GM12878 (cell line): ENCODE measurements around the gene IQGAP2.

Experiments
- BRCA1 ChIP-seq: IDR thresholded peaks from 2 replicates; pipeline ENCODE4 v1.6.1; 2011; ENCODE audit warnings: low read depth, low read length, improper control_type of control experiment
- EP300 ChIP-seq, 2 experiments: fragments of 150-350 bp in 1 of 2; IDR thresholded peaks; 2 replicates each; pipeline ENCODE4 v1.6.1; 2011 to 2012; ENCODE audit warnings: low read depth in 2 of 2, low read length in 2 of 2, borderline replicate concordance in 1 of 2, improper control_type of control experiment in 1 of 2, inconsistent platforms in 1 of 2; ENCODE audit not compliant: control insufficient read depth in 1 of 2
- FOS ChIP-seq: IDR thresholded peaks from 3 replicates; pipeline ENCODE4 v1.6.1; 2011; ENCODE audit warnings: borderline replicate concordance; ENCODE audit not compliant: insufficient read length; ENCODE audit errors: extremely low read depth
- PML ChIP-seq: IDR thresholded peaks from 2 replicates; pipeline ENCODE4 v1.6.1; 2012; ENCODE audit warnings: low read length, inconsistent platforms
- POLR2A ChIP-seq: IDR thresholded peaks from 2 replicates; pipeline ENCODE4 v1.6.1; 2011; ENCODE audit warnings: low read depth, mild to moderate bottlenecking, low read length
- TCF12 ChIP-seq: IDR thresholded peaks from 2 replicates; pipeline ENCODE4 v1.6.1; 2011; ENCODE audit warnings: low read depth, mild to moderate bottlenecking, low read length
- TF ChIP-seq, protein P1 (sequence below): fragments of 450-650 bp; IDR thresholded peaks from 2 replicates; pipeline ENCODE4 v1.6.1; 2017; ENCODE audit warnings: low read depth, mild to moderate bottlenecking, moderate library complexity
- TF ChIP-seq, protein P2 (sequence below): IDR thresholded peaks from 2 replicates; pipeline ENCODE4 v1.6.1; 2011; ENCODE audit warnings: borderline replicate concordance, low read depth, mild to moderate bottlenecking, moderate library complexity, mixed read lengths, low read length; ENCODE audit not compliant: insufficient read depth; ENCODE audit errors: extremely low read length
- TF ChIP-seq, protein P3 (sequence below), 3 experiments: IDR thresholded peaks in 2 of 3; conservative IDR thresholded peaks in 1 of 3; 2 replicates each; pipeline ENCODE4 v1.5.1; 2011; ENCODE audit warnings: low read depth in 3 of 3, low read length in 3 of 3, mild to moderate bottlenecking in 3 of 3, control low read depth in 2 of 3, moderate library complexity in 2 of 3, inconsistent platforms in 1 of 3, mixed read lengths in 1 of 3; ENCODE audit not compliant: control insufficient read depth in 2 of 3, insufficient read depth in 1 of 3; ENCODE audit errors: extremely low read depth in 1 of 3
- TF ChIP-seq, protein P4 (sequence below): fragments of 450-650 bp; IDR thresholded peaks from 2 replicates; pipeline ENCODE4 v1.6.1; 2014; ENCODE audit warnings: mild to moderate bottlenecking

DNA sequence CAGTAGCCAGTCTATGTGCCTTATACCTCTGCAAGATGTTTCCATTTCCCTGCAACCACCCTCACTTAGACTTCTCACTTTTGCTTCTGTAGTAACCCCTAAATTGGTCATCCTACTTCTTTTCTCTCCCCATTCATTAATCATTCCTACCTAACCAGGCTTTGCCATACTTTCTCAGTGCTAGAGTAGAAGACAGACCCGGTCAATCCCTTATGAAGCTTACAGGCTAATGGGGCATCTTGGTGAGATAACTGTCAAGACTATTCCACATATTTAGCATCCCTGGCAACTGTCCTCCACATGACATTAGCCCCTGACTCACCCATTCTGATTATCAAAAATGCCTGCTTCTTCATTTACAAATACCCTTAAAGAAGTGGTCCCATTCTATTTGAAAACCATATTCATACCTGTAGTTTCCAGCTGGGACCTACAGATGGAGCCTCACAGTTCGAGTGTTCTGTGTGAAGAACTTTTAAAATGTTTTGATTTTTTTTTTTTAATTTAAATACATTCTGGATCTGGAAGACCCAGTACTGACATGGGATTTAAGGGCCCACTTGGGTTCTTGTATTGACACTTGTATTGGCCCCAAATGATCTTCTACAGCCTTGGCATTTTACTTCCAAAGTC lies 199.1 kb downstream of the IQGAP2 start:
- TF ChIP-seq, protein P1, sequence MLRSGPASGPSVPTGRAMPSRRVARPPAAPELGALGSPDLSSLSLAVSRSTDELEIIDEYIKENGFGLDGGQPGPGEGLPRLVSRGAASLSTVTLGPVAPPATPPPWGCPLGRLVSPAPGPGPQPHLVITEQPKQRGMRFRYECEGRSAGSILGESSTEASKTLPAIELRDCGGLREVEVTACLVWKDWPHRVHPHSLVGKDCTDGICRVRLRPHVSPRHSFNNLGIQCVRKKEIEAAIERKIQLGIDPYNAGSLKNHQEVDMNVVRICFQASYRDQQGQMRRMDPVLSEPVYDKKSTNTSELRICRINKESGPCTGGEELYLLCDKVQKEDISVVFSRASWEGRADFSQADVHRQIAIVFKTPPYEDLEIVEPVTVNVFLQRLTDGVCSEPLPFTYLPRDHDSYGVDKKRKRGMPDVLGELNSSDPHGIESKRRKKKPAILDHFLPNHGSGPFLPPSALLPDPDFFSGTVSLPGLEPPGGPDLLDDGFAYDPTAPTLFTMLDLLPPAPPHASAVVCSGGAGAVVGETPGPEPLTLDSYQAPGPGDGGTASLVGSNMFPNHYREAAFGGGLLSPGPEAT = no peak
- TF ChIP-seq, protein P2, sequence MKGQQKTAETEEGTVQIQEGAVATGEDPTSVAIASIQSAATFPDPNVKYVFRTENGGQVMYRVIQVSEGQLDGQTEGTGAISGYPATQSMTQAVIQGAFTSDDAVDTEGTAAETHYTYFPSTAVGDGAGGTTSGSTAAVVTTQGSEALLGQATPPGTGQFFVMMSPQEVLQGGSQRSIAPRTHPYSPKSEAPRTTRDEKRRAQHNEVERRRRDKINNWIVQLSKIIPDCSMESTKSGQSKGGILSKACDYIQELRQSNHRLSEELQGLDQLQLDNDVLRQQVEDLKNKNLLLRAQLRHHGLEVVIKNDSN = no peak
- TF ChIP-seq FOS (no peak), POLR2A (no peak), EP300 (IDR thresholded peaks at IDR 0.05; ENCODE audit: borderline replicate concordance in 1 of 2, control insufficient read depth in 1 of 2, low read depth in 2 of 2, low read length in 2 of 2) (no peak), TCF12 (no peak), BRCA1 (no peak), PML (no peak)
- TF ChIP-seq, protein P3, sequence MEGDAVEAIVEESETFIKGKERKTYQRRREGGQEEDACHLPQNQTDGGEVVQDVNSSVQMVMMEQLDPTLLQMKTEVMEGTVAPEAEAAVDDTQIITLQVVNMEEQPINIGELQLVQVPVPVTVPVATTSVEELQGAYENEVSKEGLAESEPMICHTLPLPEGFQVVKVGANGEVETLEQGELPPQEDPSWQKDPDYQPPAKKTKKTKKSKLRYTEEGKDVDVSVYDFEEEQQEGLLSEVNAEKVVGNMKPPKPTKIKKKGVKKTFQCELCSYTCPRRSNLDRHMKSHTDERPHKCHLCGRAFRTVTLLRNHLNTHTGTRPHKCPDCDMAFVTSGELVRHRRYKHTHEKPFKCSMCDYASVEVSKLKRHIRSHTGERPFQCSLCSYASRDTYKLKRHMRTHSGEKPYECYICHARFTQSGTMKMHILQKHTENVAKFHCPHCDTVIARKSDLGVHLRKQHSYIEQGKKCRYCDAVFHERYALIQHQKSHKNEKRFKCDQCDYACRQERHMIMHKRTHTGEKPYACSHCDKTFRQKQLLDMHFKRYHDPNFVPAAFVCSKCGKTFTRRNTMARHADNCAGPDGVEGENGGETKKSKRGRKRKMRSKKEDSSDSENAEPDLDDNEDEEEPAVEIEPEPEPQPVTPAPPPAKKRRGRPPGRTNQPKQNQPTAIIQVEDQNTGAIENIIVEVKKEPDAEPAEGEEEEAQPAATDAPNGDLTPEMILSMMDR (IDR thresholded peaks at IDR 0.05 in 2 of 3, conservative IDR thresholded peaks at IDR 0.05 in 1 of 3; ENCODE audit: control insufficient read depth in 2 of 3, extremely low read depth in 1 of 3, insufficient read depth in 1 of 3, low read depth in 3 of 3, low read length in 3 of 3) = peak in 2 of 3 experiments; percentile 9 to 26; a peak in 1 of 6 replicates
- TF ChIP-seq, protein P4, sequence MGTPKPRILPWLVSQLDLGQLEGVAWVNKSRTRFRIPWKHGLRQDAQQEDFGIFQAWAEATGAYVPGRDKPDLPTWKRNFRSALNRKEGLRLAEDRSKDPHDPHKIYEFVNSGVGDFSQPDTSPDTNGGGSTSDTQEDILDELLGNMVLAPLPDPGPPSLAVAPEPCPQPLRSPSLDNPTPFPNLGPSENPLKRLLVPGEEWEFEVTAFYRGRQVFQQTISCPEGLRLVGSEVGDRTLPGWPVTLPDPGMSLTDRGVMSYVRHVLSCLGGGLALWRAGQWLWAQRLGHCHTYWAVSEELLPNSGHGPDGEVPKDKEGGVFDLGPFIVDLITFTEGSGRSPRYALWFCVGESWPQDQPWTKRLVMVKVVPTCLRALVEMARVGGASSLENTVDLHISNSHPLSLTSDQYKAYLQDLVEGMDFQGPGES = no peak
